H1 (cell line): ENCODE measurements around the gene MAP2K7. TPM values are rescaled to one million over a fixed set of nuclear protein-coding genes. Genes with fewer than 3 reads are reported as not detected.
A peak's percentile ranks its signal among the peaks of the same experiment; 100 is the strongest.

Experiments used
- CTCF ChIA-PET: fragments of 300-600 bp; sonication (Branson Sonifier 250); formaldehyde crosslinking; loops from one replicate; lab custom pipeline; 2021; ENCODE audit not compliant: partially characterized antibody; lab: Charles Lee
- POLR2A ChIA-PET: fragments of 300-600 bp; sonication (Branson Sonifier 250); formaldehyde crosslinking; loops from one replicate; lab custom pipeline; 2021; ENCODE audit warnings: inconsistent platforms; ENCODE audit not compliant: partially characterized antibody; lab: Charles Lee
- DNase-seq, 2 experiments: peaks; one replicate each; pipeline versions ENCODE4 v3.0.0 to v3.0.0-alpha.2; 2010 to 2022; ENCODE audit warnings: low spot score in 2 of 2, low read depth in 1 of 2, mixed read lengths in 1 of 2
- FAIRE-seq: peaks from 2 replicates; lab custom pipeline; 2011; peaks lifted over from hg19 to GRCh38; lab: Jason Lieb, UNC
- H2AFZ ChIP-seq: 2 replicates; pipeline ENCODE4 v1.8.1; 2012; ENCODE audit warnings: low read length, inconsistent platforms
- H2AK5ac ChIP-seq: 2 replicates; pipeline ENCODE4 v1.6.1; 2013; ENCODE audit warnings: low read depth, low read length
- H2BK120ac ChIP-seq: replicated peaks from 2 replicates; pipeline ENCODE3; 2013; ENCODE audit warnings: low read depth, low read length, inconsistent platforms
- H2BK12ac ChIP-seq: 2 replicates; pipeline ENCODE4 v1.6.1; 2013; ENCODE audit warnings: low read depth, low read length
- H2BK15ac ChIP-seq: 2 replicates; pipeline ENCODE4 v1.6.1; 2013; ENCODE audit warnings: low read length
- H2BK20ac ChIP-seq: 2 replicates; pipeline ENCODE4 v1.6.1; 2013; ENCODE audit warnings: low read length
- H2BK5ac ChIP-seq: 2 replicates; pipeline ENCODE4 v1.6.1; 2013; ENCODE audit warnings: low read depth, low read length
- H3K14ac ChIP-seq: 2 replicates; pipeline ENCODE4 v1.6.1; 2013; ENCODE audit warnings: inconsistent platforms; ENCODE audit not compliant: insufficient read length
- H3K18ac ChIP-seq: 2 replicates; pipeline ENCODE4 v1.6.1; 2013; ENCODE audit warnings: low read length; ENCODE audit errors: extremely low read depth
- H3K23ac ChIP-seq: 2 replicates; pipeline ENCODE4 v1.6.1; 2013; ENCODE audit warnings: inconsistent platforms; ENCODE audit not compliant: insufficient read length
- H3K23me2 ChIP-seq: 2 replicates; pipeline ENCODE4 v1.6.1; 2013; ENCODE audit warnings: low read depth, low read length
- H3K27ac ChIP-seq: 2 replicates; pipeline ENCODE4 v1.6.1; 2011; ENCODE audit warnings: low read depth, low read length, inconsistent platforms
- H3K27me3 ChIP-seq, 4 experiments: replicated peaks in 1 of 4; 1 replicate in 1 of 4; 2 replicates in 3 of 4; pipeline versions ENCODE4 v1.6.1 to v1.8.1; 2011 to 2013; ENCODE audit warnings: low read length in 3 of 4, mild to moderate bottlenecking in 3 of 4, inconsistent platforms in 2 of 4, mixed read lengths in 2 of 4, moderate library complexity in 1 of 4; ENCODE audit not compliant: control insufficient read depth in 3 of 4, insufficient read depth in 3 of 4; ENCODE audit errors: extremely low read depth in 1 of 4
- H3K36me3 ChIP-seq, 4 experiments: 2 replicates each; pipeline versions ENCODE4 v1.6.1 to v1.8.1; 2011 to 2013; ENCODE audit warnings: mild to moderate bottlenecking in 4 of 4, low read length in 3 of 4, moderate library complexity in 2 of 4, control low read depth in 1 of 4, inconsistent platforms in 1 of 4; ENCODE audit not compliant: insufficient read depth in 4 of 4, control insufficient read depth in 2 of 4
- H3K4ac ChIP-seq: replicated peaks from 2 replicates; pipeline ENCODE3; 2013; ENCODE audit warnings: low read length, low read depth, mixed read lengths, inconsistent platforms; ENCODE audit not compliant: insufficient read length
- H3K4me1 ChIP-seq, 4 experiments: replicated peaks in 1 of 4; 1 replicate in 1 of 4; 2 replicates in 3 of 4; pipeline versions ENCODE4 v1.6.1 to v1.8.1; 2011 to 2013; ENCODE audit warnings: low read length in 3 of 4, inconsistent platforms in 2 of 4, mixed read lengths in 1 of 4; ENCODE audit not compliant: insufficient read depth in 4 of 4, control insufficient read depth in 3 of 4
- H3K4me2 ChIP-seq, 2 experiments: 2 replicates each; pipeline versions ENCODE4 v1.6.1 to v1.8.1; 2011 to 2013; ENCODE audit warnings: low read depth in 2 of 2, low read length in 2 of 2, control low read depth in 1 of 2, inconsistent platforms in 1 of 2, mild to moderate bottlenecking in 1 of 2; ENCODE audit not compliant: insufficient read depth in 1 of 2
- H3K4me3 ChIP-seq, 4 experiments: fragments of 200-600, 300-600 bp in 1 of 4; sonication (generic), shearing (Covaris generic), sonication (Bioruptor Twin) in 1 of 4; 2 replicates each; pipeline versions ENCODE4 v1.5.1 to v1.8.1; 2011 to 2016; ENCODE audit warnings: low read length in 4 of 4, low read depth in 3 of 4, control low read depth in 2 of 4, inconsistent platforms in 2 of 4, mild to moderate bottlenecking in 2 of 4, mixed read lengths in 1 of 4, moderate library complexity in 1 of 4; ENCODE audit not compliant: insufficient read depth in 2 of 4; ENCODE audit errors: extremely low read depth in 1 of 4
- H3K56ac ChIP-seq: replicated peaks from 2 replicates; pipeline ENCODE3; 2013; ENCODE audit warnings: low read depth, mild to moderate bottlenecking, mixed read lengths, low read length, inconsistent platforms; ENCODE audit not compliant: insufficient read length
- H3K79me1 ChIP-seq: 2 replicates; pipeline ENCODE4 v1.6.1; 2013; ENCODE audit warnings: low read depth, low read length, control low read depth
- H3K79me2 ChIP-seq, 2 experiments: 2 replicates each; pipeline versions ENCODE4 v1.6.1 to v1.8.1; 2012 to 2013; ENCODE audit warnings: low read length in 2 of 2, mild to moderate bottlenecking in 2 of 2, inconsistent platforms in 1 of 2; ENCODE audit not compliant: insufficient read depth in 2 of 2, control insufficient read depth in 1 of 2
- H3K9ac ChIP-seq, 4 experiments: replicated peaks in 1 of 4; 1 replicate in 1 of 4; 2 replicates in 3 of 4; pipeline versions ENCODE4 v1.6.1 to v1.8.1; 2011 to 2013; ENCODE audit warnings: low read depth in 3 of 4, low read length in 3 of 4, control low read depth in 2 of 4, mild to moderate bottlenecking in 2 of 4, moderate library complexity in 2 of 4, inconsistent platforms in 1 of 4; ENCODE audit errors: extremely low read depth in 1 of 4
- H3K9me3 ChIP-seq, 2 experiments: 2 replicates each; pipeline versions ENCODE4 v1.6.1 to v1.8.1; 2012 to 2013; ENCODE audit warnings: mild to moderate bottlenecking in 2 of 2, moderate library complexity in 2 of 2, control low read depth in 1 of 2, inconsistent platforms in 1 of 2, low read depth in 1 of 2, low read length in 1 of 2, mixed read lengths in 1 of 2; ENCODE audit not compliant: insufficient read depth in 2 of 2
- H4K20me1 ChIP-seq, 2 experiments: replicated peaks in 1 of 2; 2 replicates each; pipeline versions ENCODE3 to v1.8.1; 2011 to 2013; ENCODE audit warnings: inconsistent platforms in 2 of 2, low read length in 2 of 2, mild to moderate bottlenecking in 1 of 2; ENCODE audit not compliant: insufficient read depth in 2 of 2, control insufficient read depth in 1 of 2
- H4K5ac ChIP-seq: 2 replicates; pipeline ENCODE4 v1.6.1; 2013; ENCODE audit warnings: low read length, low read depth, mixed read lengths, inconsistent platforms; ENCODE audit not compliant: insufficient read length
- H4K8ac ChIP-seq: 2 replicates; pipeline ENCODE4 v1.8.0; 2013; ENCODE audit warnings: mild to moderate bottlenecking, moderate library complexity, low read length, inconsistent platforms; ENCODE audit not compliant: insufficient read depth; ENCODE audit errors: extremely low read depth
- H4K91ac ChIP-seq: replicated peaks from 2 replicates; pipeline ENCODE3; 2013; ENCODE audit warnings: low read length, mixed read lengths, inconsistent platforms; ENCODE audit not compliant: insufficient read length
- USF2 ChIP-seq: IDR thresholded peaks from 2 replicates; pipeline ENCODE4 v1.6.1; 2011; ENCODE audit warnings: low read length, improper control_type of control experiment
- WGBS, 2 experiments: shearing (Covaris generic) in 1 of 2; methylation state at CpG; one replicate each; pipeline versions ENCODE4 v1.1.6 to v1.1.7; 2013 to 2015; ENCODE audit warnings: low lambda C conversion rate in 2 of 2, mixed read lengths in 2 of 2, inconsistent platforms in 1 of 2, low coverage in 1 of 2, missing lambda C conversion rate in 1 of 2; ENCODE audit not compliant: insufficient replicate concordance in 2 of 2, insufficient coverage in 1 of 2, insufficient read length in 1 of 2; ENCODE audit errors: extremely low coverage in 1 of 2, missing lambda C conversion rate in 1 of 2; 5-methylcytosine and 5-hydroxymethylcytosine counted together
- polyA plus RNA-seq, 7 experiments: library from polyadenylated mRNA; depleted of rRNA in 3 of 7; stranded (reverse) in 5 of 7; unstranded in 2 of 7; fragments of >200 nt in 5 of 7; fragments of 200-250 nt in 2 of 7; gene quantifications; 1 replicate in 5 of 7; 2 replicates in 1 of 7; 4 replicates in 1 of 7; pipeline versions ENCODE4 v1.2.1 to v1.2.3, GENCODE V29; 2011 to 2013; ENCODE audit warnings: missing spikeins in 2 of 7, mixed read lengths in 2 of 7
- total RNA-seq: library from RNA; stranded (reverse); fragmentation: NEBNext Ultra II Directional; extraction: Animal tissue kit (Norgen Biotek cat#: 25700); gene quantifications from 2 replicates; pipeline ENCODE4 v1.2.1, GENCODE V29; 2021
- TF ChIP-seq, protein P1 (sequence below): IDR thresholded peaks from 2 replicates; pipeline ENCODE4 v1.6.1; 2012; ENCODE audit warnings: inconsistent platforms
- TF ChIP-seq, protein P2 (sequence below): IDR thresholded peaks from 2 replicates; pipeline ENCODE4 v1.6.1; 2012; ENCODE audit warnings: inconsistent platforms

The MAP2K7 gene
- total and polyA plus RNA-seq, 2 of the 8 experiments (the other 6 are each of a cell fraction or from before 2014, with no cell fraction given) = 8.9 to 38.3 TPM

DNA sequence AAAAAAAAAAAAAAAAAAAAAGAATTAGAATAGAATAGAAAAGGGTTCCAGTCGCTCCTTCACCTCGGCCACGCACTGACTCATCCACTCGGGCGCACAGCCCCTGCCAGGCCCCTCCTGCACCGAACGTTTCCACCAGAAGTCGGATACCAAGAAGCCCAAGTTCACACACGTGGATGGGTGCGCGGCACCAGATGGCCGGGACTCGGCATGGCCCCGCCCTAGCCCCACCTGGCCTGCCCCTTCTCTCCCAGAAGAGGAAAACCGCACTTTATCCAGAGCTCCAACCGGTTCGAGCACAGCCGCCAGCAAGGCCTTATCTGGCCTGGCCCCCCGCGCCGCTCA is 35.4 kb upstream of the MAP2K7 start:
- no peak overlapping the region for H2AK5ac ChIP-seq
- H3K14ac ChIP-seq = no peak overlapping the region
- peaks cover 8 to 35% (median 24%) of the 10 kb centered on the region in 4 experiments for H3K27me3 ChIP-seq
- H3K4me2 ChIP-seq = peak overlapping the region; percentile 75 to 86
- no peak overlapping the region for H2BK20ac ChIP-seq
- no peak overlapping the region for H3K27ac ChIP-seq
- peak overlapping the region; percentile 11 to 61 (median 31); a peak in 6 of 8 replicates for H3K4me3 ChIP-seq
- no peak overlapping the region for H2AFZ ChIP-seq
- H3K23me2 ChIP-seq = peaks cover 9% of the 10 kb centered on the region; the same call in 1 of the 2 replicates
- no peaks in the 10 kb centered on the region for H3K9me3 ChIP-seq
- H4K91ac ChIP-seq = no peak overlapping the region
- CTCF ChIA-PET = interaction anchor here (0.6 to 2.1 kb wide), 20 partner anchors 11 to 362 kb away, joined by 3 to 22 read pairs (median 5); partner anchors contain the start of genes MAP2K7, SNAPC2, TGFBR3L and TIMM44
- POLR2A ChIA-PET = interaction anchor here (0.7 to 10.5 kb wide), 11 partner anchors 8 to 75 kb away, joined by 3 to 106 read pairs (median 4); partner anchors contain the start of genes SNAPC2, TGFBR3L and TIMM44
- peak overlapping the region; percentile 24; the same call in 1 of the 2 replicates for H2BK5ac ChIP-seq
- peaks cover 0 to 31% (median 19%) of the 10 kb centered on the region in 4 experiments; a peak in 5 of 7 replicates for H3K4me1 ChIP-seq
- H3K23ac ChIP-seq = no peak overlapping the region
- TF ChIP-seq, protein P1, sequence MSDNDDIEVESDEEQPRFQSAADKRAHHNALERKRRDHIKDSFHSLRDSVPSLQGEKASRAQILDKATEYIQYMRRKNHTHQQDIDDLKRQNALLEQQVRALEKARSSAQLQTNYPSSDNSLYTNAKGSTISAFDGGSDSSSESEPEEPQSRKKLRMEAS = peak; percentile 68
- no peak for TF ChIP-seq USF2
- TF ChIP-seq, protein P2, sequence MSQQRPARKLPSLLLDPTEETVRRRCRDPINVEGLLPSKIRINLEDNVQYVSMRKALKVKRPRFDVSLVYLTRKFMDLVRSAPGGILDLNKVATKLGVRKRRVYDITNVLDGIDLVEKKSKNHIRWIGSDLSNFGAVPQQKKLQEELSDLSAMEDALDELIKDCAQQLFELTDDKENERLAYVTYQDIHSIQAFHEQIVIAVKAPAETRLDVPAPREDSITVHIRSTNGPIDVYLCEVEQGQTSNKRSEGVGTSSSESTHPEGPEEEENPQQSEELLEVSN = peak; percentile 53
- H3K36me3 ChIP-seq = no peaks in the 10 kb centered on the region
- FAIRE-seq (no peak), DNase-seq (no peak)
- 0 out of 2 replicates have a peak overlapping the region, but pooled peaks have one; percentile 17 for H2BK12ac ChIP-seq
- no peak overlapping the region for H2BK15ac ChIP-seq
- H3K79me2 ChIP-seq = no peaks in the 10 kb centered on the region
- H3K18ac ChIP-seq = no peak overlapping the region; the same call in 1 of the 2 replicates
- H3K9ac ChIP-seq = no peak overlapping the region
- no peak overlapping the region for H2BK120ac ChIP-seq
- no peaks in the 10 kb centered on the region for H3K79me1 ChIP-seq
- WGBS, 2 experiments = 33% methylated on average over 20 of the region's 21 CpGs; no CpG with 5 or more reads in 1 of the 2 experiments
- no peak overlapping the region for H4K5ac ChIP-seq
- H3K56ac ChIP-seq = no peak overlapping the region
- H4K8ac ChIP-seq = no peak overlapping the region
- peaks cover 4 to 13% of the 10 kb centered on the region in 2 experiments for H4K20me1 ChIP-seq
- H3K4ac ChIP-seq = no peak overlapping the region
